ENCODE measurements around the gene DCLK1.
A peak's percentile ranks its signal among the peaks of the same experiment; 100 is the strongest.

The DCLK1 gene

GRCh38 chr13:35856084-35856483 is 275.1 kb downstream of the DCLK1 start:
- DNase-seq, result no peak

GRCh38 chr13:35855531-35856019 is 275.6 kb downstream of the DCLK1 start:
- peak; percentile 38 for DNase-seq

DNA sequence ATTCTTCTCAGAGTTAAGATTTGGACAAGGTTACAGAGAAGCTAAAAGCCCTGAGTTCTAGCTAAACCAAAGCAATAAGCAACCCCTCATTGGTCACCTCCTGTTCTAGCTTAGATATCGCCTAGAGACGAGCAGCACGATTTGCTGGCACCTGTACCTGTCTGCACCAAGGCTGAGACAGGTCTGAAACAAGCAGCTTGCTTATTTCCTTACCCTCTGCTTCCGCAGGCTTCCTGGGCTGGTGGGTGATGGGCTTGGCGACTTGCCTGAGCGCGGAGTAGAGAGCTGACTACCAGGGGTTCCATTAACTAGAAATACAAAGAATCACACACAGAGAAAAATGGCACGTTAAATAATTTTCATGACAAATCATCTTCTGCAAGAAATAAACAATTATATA is 276.9 kb downstream of the DCLK1 start:
- no peak for DNase-seq

DNA sequence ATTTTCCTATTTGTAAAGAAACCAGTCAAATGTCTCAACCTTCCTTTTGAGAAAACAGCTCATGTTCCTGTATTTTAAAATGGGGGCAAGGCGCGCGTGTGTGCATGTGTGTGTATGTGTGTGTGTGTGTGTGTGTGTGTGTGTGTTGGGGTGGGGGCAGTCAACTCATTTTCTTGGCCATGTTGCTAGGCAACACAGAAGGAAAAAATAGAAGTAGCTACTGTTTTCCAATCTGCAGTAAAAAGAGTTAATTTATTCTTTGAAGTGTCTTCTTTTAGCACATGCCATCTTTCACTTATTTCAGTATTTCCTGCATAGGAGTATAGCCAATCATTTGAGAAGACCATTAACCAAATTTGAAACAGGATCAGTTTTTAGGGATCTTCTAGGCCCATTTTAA is 279.3 kb downstream of the DCLK1 start:
- DNase-seq, result no peak

DNA sequence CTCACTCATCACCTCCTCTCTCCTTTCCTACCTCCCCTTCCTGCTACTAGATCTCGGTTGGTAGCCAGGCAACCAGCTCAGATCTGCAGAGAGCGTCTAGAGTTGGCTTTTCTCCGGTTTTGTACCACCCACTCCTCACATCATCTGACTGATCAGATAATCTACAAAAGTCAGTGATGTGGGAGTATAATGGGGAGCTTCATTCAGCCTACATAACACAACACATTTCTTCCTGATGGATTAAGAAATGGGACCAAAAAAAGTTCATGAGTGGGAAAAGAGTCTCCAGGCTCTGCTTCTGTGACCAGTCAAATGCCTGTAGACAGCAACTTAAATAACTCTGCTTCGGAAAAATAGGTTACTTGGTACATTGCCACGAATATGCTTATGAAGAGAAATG is 279.8 kb downstream of the DCLK1 start:
- DNase-seq, result no peak

GRCh38 chr13:35850569-35850968 is 280.6 kb downstream of the DCLK1 start:
- DNase-seq, result no peak

DNA sequence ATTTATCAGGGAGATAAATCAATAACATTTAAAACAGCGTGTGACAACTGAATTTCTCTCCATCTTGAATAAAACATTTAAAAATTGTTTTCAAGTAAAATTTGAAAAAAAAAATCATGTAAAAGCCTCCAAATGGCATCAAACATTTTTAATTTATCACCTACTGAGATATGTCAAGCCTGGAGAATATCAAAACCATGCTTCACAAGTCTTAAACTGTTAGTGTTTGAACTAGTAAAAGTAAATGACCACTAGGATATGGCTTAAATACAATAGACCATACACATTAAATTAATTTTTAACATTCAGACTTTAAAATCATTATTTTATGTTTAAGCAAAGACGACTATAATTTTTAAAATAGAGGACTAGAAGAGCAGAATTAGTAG is 281.9 kb downstream of the DCLK1 start:
- no peak for DNase-seq

- no peak for DNase-seq
These were observed 282.6 kb downstream of the DCLK1 start for GRCh38 chr13:35848336-35849255.

DNA sequence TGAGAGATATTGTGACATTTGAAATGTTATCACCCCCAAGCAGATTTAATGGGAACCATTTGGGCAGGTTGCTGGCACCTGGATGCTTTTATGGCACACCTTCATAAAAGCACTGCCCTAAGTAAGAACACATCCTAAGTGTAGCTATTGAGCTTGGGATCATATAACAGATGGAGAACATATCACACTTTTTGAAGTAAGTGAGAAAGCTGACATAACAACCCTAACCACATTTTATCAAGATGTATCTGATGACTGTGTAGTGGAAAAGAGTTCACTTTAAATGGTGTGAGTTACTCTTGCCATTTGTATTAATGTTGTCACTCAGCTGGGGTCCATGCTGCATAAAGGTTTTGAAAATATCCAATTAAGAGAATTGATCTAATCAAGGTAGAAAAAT is 287.9 kb downstream of the DCLK1 start:
- DNase-seq, result no peak

DNA sequence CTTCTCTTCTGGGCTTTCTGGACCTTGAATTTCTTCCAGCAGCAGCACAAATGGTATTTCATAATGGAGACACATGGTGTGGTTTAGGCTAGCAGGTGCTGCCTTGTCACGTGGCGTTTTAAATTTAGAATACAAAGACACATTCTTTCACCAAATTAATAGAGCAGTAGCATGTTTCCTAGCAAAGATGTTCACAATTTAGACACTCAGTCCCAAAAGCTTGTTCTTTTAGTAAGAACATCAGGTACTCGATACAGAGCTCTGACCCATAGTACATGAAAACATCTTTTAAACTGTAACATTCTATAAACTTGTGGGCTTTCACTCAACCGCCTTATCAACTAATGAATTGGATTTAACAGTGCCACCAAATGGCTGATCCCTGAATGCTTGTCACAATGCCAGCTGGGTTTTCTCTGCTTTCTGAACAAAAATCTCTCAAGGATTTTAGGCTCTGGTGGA is 290.1 kb downstream of the DCLK1 start:
- DNase-seq, result no peak

DNA sequence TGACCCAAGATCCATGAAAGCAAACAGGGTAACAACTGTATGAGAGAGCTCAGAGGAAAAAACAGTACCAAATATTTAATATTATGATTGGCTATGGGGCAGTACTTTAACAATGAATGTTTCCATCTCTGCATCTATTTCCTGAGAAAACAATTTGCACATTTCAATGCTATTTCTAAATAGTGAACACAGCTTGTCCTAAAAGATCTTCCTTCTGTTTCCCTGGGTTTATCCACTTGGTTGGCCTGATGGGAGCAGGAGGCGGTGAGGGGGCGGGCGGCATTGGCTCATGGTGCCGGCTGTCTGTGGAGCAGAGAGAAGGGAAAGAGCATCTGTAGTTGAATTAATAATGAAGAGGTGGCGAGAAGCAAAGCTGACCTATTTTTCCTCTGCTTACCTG is 291.4 kb downstream of the DCLK1 start:
- no peak for DNase-seq

- DNase-seq, result peak; percentile 86
These were observed 292.8 kb downstream of the DCLK1 start for GRCh38 chr13:35838356-35838755.

DNA sequence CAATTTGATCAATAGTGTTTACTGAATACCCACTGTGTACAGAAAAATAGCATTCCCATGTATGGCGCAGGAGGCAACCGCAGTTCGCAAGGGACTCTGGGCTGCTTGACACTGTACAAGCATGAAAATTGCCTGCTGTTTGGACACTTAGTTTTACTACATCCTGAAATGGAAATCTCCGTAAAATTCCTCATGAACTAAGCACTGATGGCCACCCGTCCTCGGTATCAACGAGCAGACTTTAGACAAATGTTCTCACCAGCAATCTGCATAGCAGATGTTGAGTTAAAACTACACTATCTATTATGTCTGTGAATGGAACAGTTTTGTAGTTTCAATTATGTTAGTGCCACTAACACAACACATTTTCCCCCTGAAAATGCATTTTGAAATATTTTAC is 294.7 kb downstream of the DCLK1 start:
- no peak for DNase-seq

DNA sequence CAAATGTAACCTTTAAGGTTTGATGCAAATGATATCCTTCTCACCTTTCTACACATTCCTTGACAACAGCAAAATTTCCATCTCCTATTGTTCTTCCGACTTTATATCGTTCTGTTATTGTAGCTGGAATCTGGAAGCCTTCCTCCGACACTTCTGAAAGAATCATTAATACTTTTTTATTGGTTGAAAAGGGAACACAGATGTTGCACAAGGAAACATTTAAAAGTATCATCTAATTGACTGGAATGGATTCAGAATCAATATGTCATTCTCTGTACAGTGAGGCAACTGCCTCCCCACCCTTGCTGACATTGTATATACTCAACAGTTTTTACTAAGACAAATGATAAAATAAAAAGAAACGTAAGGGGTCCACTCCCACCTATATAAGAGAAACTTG is 295.2 kb downstream of the DCLK1 start:
- no peak for DNase-seq

DNA sequence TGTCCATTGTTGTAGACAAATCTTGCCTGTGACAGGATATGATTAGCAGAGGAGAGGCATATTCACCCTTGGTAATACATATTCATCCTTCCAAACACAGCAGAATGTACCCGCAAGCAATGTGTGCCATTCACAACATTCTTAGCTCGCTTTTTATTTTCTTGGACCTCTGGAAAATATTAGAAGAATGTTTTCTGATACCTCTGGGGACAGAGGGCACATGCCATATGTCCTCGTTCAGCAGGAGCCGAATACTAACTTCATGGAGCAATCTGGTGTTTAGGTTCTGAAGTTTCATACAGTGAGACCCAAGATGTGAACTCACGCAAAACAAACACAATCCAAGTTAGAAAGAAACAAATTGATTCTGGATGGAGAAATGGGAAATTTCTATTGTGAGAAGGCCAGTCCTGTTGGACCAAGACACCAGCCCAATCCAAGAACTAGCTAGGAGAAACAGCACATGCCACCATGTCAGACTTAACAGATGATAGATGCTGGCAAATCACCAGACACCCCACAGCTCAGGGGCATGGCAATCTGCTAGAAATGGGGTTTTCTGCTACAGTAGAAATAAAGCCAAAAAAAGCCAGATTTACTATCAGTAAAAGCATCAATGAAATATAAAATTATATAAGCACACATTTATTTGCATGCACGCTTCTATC is 297.4 kb downstream of the DCLK1 start:
- peak; percentile 57 for DNase-seq

DNA sequence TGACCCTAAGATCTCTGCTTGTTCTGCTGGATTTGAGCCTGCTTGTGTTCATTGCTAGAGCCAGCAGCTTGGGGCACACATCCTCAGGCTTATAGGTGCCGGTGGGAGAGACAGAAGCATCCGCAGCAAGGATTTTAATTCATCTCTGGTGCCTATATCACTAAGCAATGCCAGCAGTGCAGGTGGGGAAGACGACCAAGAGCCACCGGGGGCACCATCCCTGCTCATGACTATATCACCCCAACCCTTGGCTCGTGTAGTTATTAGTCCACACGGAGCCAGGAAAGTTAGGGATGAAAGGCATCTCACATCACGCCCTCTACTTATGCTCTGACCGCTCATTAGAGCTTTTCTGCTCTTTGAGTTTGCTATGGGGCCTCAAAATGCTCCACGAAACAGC is 298.2 kb downstream of the DCLK1 start:
- DNase-seq, result no peak

GRCh38 chr13:35832551-35832950 is 298.6 kb downstream of the DCLK1 start:
- peak; percentile 31 for DNase-seq

DNA sequence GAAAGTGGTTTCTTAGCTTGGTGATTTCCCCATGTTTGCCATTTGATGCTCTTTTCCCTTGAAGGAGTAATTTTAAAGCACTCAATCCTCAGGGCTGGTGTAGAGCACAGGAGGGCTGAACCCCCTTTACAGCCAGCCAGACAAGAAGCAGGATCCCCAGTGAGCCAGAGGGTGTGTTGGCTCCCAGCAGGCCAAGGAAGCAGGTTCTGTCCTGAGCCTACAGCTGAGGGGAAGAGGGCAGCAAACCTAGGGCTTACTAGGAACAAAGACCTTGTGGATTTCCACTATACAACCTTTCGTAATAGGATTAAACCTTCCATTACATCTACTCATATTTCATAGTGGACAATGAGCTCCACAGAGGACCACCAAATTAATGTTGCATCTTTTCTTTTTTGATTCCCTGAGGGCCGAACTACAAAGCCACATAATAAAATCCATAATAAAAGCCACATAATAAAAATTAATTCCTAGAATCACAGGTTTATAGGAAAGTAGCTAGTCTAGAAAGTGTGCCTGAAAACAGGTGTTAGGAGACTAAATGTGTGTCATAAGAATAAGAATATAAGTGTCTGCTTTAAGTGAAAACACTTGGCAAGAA is 300.2 kb downstream of the DCLK1 start:
- no peak for DNase-seq

DNA sequence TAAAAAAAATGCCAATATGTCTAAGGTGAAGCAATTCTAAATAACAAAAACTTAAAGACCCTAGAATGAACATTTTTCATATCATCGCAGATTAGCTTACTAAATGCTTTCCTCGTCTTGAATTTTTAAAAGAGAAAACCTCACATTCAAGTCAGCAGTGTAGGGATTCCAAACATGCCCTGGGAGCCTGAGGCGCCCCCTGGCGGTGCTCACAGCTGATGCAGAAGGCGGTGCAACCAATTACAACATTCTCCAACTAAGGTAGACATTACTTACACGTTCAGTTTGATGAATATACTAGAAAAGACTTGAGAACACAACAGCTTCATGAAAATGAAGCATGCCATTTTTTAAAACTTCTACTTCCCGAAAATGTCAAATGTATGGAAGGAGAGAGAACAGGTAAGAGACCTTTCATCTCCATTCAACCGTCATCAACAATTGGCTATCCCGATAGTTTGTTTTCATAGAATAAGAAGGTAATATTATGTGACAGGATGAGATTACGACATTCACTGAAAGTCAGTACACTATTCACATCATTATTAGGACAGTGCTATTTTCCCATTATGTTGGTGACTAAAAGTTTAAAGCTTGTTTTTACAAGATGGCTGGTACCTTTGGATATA is 304.4 kb downstream of the DCLK1 start:
- no peak for DNase-seq

DNA sequence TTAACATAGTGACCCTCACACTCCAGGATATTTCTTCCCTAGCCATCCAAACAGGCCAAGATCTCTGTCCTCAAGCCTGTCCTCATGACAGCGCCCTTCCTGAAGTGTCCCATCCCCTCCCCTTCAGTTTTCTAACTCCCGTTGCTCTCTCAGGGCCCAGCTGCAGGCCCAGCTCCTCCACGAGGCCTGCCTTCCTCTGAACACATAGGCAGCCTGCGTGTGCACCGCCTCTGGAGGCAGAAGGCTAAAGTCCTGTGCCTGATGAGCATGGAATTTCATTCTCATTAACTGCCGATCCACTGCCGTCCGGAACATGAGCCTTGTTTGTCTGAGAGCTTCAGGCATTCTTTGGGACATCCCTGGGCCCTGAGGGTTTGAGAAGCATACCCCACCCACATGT is 306.4 kb downstream of the DCLK1 start:
- no peak for DNase-seq

- DNase-seq, result no peak
These were observed 306.8 kb downstream of the DCLK1 start for GRCh38 chr13:35824395-35824794.

DNA sequence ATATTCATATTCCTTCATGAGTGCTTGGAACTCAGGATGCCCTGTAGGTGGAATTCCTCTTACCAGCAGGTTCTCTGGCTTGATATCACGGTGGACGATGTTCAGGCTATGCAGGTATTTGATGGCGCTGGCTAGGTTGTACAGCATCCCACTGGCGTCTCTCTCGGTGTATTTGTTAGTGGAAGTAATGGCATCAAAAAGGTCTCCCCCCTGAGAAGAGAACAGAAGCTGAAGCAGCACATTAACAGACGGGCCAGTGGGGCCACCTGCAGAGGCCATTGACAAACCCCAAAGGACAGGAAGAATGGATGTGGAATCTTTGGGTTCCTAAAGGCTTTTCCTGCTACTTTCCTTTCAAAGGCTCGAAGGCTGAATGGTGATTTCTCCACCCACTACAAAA is 308.5 kb downstream of the DCLK1 start:
- DNase-seq, result no peak

- peak; percentile 56 for DNase-seq
These were observed 312.5 kb downstream of the DCLK1 start for GRCh38 chr13:35818633-35819067.
